ENCODE data around the gene CTNNA1.

CTNNA1 gene

DNA sequence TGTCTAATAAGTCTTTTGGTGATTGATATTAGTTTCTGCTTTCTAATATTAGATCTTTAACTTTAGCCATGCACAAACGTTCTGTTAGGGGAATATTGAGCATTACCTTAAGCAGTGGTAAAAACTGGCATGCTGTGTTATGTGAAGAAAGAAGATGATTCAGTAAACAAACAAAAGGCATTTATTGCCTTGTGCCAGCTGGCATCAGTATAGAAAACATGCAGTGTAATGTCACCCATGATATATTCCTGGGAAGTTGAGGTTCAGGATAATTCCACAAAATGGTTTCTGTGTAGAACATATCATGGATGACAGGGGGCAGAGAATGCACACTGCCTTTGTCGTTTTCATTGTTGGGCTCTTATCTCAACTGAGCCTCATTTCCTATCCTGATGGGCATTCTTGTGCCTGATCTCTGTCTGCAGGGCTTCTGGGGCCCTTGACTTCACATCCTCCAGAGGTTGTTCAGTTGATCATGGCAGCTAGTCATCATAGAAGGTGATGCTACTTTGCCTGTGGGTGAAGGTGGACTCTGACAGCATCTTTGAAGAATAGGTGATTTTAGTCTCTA is 97.7 kb downstream of the CTNNA1 start:
- no peak for DNase-seq (ENCODE audit: low read depth in 2 of 2)

DNA sequence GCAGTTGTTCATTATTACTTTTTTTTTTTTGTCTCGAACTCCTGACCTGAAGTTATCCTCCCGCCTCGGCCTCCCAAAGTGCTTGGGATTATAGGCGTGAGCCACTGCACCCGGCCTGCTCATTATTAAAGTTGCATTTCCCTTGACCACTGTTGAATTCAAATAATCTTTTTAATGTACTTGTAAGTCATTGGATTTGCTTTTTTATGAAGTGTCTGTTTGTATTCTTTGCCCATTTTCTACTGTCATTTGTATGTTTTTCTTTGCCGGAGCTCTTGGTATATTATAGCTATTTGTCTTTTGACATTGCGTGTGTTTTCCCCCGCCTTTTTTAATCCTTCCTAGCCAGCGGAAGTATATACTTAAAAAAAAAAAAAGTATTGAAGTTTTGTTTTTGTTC is 99.9 kb downstream of the CTNNA1 start:
- no peak for DNase-seq (ENCODE audit: low read depth in 2 of 2)

DNA sequence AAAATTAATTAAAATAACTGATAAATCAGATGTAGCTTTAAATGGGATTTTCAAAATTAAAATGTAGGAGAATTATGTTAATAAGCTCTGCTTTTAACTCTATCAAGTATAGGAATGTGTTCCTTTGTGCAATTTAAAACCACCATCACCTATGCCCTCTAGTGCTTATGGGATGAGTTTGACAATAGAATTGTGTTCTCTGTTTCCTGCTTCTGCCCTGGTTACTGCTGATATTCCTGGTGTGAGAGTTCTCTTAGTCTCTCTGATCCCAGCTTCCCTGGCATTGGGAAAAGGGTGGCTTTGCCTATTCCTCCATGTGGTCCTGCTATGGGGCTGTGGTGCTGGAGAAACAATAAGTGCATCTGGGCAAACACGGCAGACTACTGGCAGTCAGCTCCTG is 113.8 kb downstream of the CTNNA1 start:
- DNase-seq (ENCODE audit: low read depth in 2 of 2): no peak

DNA sequence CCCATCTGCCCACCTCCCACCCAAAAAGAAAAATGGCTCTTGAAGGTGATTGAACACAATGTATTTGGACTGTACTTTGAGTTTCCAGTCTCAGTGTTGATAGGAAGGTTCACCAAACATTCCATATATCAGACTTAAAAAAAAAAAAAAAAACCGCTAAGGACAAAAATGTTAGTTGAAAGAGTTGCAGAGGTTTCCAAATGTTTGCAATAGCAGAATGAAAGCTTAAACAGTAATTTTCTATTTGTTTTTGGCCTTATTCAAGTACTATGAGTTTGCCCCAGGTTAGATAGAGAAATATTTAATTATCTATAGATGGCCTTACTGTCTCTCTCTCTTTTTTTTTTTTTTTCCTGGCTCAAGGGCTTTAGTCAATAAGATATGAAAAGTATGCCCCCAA is 115.8 kb downstream of the CTNNA1 start:
- no peak for DNase-seq (ENCODE audit: low read depth in 2 of 2)

DNA sequence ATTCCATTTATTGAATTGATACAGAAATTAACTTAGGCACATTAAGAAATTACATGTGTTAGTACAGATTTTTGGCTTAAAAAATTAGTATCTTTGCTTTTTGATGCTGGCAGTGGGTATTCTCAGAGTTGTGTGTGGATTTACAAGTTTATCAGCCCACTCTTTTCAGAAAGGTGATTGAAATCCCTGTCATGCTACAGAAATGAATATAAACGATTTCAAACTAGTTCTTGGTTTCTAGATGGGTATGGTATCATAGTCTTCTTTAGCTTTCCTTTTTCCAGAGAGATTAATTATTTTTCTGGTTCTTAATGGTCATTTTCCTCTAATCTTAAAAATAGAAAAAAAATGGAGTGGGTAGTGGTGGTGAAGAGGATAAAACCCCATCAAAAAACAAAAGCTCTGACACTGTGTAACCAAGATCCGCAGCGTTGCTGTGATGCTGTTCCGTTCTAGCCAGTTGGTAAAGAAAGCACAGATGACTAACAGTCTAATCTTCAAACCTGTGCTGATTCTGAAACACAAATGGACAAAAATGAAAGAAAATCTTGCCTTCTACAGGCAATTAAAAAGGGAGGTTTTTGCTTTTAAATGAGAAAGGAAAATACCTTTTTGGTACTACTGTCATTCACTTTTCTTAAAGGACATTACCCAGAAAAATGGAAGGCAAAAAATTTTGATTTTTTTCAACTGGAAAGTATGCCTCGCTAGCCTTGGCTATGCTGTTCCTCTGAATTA is 116.7 kb downstream of the CTNNA1 start:
- DNase-seq (ENCODE audit: low read depth in 2 of 2): no peak

DNA sequence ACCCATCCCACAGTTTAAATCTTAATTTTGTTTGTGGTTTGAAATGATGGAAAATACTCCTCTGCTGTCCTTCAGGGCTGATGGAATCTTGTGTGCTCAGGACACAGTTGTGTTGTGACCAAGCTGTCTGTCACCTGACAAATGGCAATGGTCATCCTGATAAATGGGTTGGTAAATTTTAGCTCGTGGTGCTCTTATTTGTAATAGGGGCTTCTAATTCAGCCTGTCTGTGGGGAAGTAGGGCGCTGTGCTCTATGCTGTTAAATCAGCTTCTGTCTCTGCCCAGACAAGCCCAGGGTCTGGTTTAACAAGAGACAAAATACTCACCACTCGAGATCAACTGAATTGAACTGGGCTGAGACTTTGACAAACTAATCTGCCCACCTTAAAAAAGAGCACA is 117.4 kb downstream of the CTNNA1 start:
- no peak for DNase-seq (ENCODE audit: low read depth in 2 of 2)

DNA sequence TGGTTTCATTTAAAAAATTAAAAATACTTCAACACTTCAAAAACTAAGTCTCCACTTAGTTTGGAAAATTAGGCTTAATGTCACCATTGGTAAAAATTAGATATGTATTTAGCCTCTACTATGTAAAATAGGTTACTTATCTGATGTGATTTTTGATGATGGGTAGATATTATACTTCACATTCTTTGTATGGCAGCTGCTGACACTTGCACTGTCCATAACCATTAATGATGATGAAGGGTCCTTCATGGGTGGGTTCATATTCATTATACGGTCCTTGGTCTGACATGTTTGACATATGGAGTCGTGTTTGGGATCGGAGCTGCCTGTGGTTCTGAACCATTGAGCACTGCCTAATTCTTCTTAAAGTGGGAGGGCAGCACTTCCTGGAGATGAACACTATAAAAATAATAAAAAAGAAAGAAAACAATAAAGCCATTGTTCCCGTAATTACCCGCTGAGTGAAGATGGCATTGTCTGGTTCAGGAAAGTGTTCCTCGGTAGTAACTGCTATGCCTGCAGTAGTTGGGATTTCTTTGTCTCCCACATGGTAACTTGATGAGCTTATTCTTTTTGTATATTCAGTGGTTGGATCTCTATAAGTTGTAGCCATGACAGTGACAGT is 119.7 kb downstream of the CTNNA1 start:
- no peak for DNase-seq (ENCODE audit: low read depth in 2 of 2)

DNA sequence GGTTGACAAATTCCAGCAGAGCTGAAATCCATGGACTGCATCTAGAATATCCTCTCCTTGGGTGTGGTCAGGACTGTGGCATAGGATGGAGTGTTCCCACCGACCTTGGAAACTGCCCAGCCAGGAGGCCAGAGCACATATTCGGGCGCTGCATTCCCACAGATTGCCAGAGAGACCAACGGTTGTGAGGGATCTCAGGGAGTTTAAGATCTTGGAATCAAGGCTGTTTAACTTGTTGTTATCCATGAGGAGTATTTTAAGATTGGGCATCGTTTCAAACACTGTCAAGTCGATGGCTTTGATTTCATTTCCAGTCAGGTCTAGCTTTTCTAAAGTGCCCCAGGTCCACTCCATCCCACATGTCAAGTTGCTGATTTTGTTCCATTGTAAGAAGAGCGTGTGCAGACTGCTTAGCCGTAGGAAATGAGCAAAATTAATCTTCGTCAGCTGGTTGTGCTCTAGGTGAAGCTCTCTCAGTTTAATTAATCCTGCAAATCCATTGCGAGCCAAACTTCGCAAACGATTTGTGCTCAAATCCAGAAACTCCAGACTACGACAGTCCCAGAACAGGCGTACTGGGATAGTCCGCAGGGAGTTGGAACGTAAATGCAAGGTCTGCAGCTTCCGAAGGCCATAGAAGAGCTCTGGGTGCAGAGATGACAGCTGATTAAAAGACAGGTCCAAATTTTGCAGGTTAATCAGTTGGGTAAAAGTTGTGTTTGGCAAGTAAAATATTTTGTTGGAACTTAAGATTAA is 120.4 kb downstream of the CTNNA1 start:
- no peak for DNase-seq (ENCODE audit: low read depth in 2 of 2)

DNA sequence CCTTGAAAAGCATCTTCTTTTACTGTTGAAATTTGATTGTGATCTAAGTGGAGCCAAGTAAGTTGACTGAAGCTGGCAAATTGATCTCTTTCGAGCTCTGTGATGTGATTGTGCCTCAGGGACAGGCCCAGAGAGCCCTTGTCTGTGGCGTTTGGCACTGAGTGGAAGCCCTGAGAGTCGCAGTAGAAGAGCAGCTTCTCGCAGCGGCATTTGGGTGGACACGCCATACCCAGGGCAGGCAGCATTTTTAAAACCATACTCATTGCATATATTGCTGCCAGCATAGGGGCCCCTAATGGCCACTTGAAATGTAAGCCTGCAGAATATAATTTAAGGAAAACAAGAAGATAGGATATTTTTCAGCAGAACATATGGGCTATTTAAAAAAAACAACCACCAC is 121.0 kb downstream of the CTNNA1 start:
- DNase-seq (ENCODE audit: low read depth in 2 of 2): no peak

DNA sequence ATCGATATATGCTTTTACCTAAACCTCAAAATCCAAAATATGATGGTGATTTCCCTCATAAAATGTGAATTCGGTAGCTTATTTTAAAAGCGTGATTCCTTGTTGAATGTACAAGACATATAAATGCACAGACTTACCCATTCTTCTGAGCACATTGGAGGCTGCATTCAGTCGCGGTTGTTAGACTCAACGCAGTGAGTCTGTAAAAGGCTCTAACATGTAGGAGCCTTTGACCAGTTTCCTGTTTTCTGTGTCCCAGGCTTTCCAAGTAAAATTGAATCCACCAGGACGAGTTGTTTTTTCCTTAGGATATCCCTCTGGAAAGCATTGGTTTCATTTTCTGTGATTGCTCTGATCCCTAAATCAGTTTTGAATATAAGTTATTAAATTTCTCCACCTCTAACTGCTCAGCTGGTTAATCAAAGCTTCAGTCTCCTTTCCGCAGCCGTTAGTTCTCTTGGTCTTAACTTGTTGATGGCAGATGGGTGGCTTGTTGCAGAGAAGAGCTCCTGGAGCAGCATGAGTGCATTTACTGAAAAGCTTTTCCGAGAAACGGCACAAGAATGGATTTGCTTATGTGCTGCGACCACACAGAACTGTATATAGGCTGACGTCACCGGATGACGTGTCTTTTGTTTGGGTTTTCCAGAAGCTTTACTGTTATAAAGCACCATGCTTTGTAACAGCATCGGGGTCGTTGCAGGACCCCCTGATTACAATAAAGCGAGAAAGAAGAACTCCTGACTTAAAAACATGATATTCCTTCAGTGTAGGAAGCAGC is 121.7 kb downstream of the CTNNA1 start, which contains the start of gene LRRTM2:
TSS of gene LRRTM2 (minus strand) at position 565 of the 781 bp plus-strand sequence. CDS start at position 141, 424 bp downstream.
- DNase-seq (ENCODE audit: low read depth in 2 of 2): no peak

DNA sequence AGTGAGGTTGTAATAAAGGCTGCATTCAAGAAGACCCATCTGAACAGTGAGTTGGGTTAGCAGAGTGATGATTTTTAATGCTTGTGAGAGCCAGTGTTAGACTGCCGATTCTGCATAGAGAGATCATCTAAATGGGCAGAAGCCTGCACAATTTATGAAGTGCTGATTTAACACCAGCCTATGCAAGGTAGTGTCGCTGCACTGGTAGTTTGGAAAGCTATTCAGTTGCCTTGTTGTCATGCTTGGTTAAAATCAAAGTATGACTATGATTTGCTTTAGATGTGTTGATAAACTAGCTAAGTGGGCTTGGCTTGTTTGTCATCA is 122.3 kb downstream of the CTNNA1 start:
- no peak for DNase-seq (ENCODE audit: low read depth in 2 of 2)

DNA sequence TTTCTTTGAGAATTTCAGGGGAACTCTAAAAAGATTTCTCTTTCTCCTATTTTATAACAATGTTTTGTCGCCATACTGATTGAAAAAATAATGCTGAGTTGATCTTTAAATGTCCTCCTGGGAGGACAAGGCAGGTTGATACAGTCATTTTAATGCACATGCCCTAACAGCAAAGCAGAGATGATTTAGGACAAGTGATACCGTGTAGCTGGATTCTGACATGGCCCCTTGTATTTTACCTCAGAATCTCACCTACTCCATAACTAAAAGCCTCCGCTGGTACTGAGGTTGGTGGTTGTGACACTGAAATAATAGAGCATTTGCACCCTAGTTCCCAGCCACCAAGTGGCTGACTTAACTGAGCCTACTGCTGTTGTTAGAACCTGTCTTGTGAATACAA is 122.7 kb downstream of the CTNNA1 start:
- no peak for DNase-seq (ENCODE audit: low read depth in 2 of 2)

DNA sequence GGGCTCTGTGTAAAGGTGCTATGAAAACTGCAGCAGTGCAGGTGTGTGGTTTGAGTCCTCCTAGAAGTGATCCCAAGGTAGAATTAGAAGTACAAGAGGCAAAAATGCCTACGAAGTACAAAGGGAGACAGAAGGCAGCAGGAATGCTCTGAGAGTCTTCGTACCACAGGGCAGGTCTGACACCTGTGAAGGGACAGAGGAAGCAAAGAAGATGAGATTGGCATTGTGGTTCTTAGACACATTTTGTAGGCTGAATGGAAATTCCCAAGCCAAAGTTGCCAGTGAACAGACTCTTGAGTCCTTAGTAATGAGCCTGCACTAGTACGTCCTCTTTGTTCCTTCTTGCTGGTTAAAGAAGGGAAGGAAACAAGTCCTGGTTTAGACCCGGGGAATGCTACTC is 123.6 kb downstream of the CTNNA1 start:
- no peak for DNase-seq (ENCODE audit: low read depth in 2 of 2)

DNA sequence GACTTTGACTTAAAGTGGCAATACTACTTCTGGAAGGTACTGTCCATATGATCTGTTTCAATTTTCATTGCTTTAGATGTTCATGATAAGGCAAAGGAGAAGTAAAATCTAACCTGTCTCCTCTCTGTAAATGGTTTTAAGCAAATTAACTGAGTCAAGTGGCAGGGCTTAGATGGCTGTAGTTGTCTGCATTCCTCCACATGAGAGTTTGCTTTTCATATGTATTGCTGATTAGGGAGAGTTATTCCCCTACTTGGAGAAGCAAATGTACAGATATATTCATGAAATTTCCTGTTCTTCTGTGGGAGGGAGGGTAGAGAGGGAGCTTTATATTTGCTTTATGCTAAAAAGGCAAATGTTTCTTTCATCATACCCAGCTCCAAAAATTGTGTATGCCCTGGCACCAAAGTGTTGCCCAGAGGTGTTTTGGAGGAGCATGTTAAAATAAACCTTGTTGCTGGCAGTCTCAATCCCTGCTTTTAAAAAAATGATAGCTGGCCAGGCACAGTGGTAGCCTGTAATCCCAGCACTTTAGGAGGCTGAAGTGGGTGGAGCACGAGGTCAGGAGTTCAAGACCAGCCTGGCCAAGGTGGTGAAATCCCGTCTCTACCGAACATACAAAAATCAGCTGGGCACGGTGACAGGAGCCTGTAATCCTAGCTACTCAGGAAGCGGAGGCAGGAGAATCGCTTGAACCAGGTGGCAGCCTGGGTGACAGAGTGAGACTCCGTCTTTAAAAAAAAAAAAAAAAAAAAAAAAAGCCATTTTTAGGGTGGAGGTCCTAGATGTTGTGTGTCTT is 125.4 kb downstream of the CTNNA1 start:
- no peak for DNase-seq (ENCODE audit: low read depth in 2 of 2)

DNA sequence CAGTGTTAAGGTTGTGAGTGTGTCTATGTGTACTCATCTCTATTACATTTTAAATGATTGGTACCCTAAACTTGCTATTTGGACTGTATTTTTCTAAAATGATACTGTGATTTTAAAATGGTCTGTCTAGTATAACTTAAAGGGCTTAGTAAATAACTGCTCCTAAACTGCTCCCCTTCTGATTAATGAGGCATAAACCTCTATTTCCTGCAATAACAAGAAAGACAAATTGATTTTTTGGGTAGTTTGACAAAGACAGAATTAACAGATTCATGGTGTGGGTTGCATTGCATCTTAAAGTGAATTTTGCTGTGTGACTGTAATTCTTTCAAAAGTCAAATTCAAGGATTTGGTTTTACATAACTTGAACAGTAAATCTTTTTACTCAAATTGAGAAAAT is 130.0 kb downstream of the CTNNA1 start:
- DNase-seq (ENCODE audit: low read depth in 2 of 2): no peak

DNA sequence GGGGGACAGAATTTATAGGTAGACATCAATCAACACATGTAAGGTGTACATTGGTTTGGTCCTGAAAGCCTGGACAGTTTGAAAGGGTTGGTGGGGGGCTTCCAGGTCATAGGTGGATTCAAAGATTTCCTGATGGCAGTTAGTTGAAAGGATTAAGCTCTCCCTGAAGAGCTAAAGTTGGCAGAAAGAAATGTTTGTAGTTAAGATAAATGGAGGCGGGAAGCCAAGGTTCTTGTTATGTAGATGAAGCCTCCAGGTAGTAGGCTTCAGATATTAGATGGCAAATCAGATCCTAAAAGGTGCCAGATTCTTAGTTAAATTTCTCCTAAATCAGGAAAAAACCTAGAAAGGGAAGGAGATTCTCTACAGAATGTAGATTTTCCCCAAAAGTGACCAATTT is 130.9 kb downstream of the CTNNA1 start:
- no peak for DNase-seq (ENCODE audit: low read depth in 2 of 2)

DNA sequence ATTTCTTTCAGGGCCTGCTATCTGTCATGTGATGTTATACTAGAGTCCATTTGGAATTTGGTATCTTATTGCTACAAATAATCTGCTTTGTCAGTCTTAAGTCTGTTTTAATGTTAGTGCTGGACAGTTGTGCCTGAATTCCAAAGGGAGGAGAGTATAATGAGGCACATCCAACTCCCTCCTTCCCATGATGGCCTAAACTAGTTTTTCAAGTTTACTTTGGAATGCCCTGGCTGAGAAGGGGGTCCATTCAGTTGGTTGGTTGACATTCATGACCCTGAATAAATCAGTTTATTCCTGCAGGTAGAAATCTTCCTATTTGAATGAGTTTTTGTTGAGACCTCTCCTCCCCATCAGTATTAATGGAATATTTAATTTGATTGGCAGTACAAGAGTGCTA is 131.3 kb downstream of the CTNNA1 start:
- no peak for DNase-seq (ENCODE audit: low read depth in 2 of 2)

DNA sequence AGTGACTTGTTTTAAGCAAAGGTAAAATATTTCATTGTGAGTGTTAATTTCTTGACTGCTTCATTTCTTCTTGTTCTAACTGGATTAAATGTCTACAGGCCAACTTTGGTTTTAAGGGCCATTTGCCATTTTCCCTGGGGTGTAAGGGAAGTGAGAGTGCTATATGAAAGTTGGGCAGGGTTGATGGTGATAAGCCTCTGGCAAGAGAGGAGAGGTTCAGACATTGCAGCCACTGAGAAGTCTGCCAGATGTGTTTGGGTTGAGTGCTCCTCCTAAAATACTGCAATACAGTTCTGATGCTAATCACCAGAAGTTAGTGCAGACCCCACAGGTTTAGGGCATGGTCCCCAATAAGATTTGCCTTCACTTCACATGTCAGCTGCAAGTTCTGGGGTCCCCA is 136.8 kb downstream of the CTNNA1 start:
- no peak for DNase-seq (ENCODE audit: low read depth in 2 of 2)

DNA sequence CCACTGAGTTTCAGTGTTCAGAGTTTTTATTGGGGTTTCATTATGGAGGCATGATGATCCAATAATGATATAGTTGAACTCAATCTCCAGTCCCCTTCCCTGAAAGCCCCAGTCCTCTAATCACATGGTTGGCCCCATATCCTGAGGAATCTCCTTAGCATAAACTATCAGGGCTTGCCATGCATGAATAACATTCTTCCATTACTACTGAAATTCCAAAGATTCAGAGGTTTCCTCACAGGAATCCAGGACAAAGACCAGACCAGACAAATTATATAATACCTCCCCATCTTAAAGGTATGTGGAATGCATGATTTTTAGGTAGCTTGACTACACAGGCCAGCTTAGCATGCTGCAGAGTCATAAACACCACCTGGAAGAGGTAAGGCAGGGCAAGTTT is 137.4 kb downstream of the CTNNA1 start:
- DNase-seq (ENCODE audit: low read depth in 2 of 2): no peak

DNA sequence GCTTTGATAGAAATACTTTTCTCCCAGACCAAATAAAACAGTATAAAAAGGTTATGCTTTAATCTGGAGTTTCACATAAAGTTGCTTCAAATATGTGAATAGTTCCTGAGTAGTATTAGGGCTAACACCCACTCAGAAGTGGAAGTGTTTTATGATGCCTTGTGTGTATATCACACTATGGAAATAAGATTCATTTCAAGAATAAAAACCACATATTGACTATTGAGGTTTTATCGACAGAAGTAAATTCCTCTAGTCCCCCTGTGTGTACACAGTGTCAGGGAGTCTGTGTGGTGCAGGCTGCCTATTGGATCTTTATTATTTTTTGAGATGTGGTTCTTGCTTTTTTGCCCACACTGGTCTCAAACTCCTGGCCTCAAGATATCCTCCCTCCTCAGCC is 142.7 kb downstream of the CTNNA1 start:
- no peak for DNase-seq (ENCODE audit: low read depth in 2 of 2)

DNA sequence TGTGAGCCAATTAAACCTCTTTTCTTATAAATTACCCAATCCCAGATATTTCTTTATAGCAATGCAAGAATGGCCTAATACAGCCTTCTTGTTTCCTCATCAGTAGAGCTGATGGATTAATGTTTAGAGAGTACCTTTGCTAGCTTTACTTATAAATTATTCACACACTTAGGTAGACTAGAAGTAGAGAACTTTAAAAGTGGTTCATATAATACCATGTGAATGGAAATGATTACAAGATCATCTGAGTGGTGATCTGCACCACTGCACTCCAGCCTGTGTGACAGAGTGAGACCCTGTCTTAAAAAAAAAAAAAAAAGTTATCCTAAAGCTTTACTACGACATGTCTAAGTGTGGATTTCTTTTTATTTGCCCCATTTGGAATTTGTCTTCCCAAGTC is 145.1 kb downstream of the CTNNA1 start:
- DNase-seq (ENCODE audit: low read depth in 2 of 2): no peak

Measured in stimulated activated CD4-positive, alpha-beta T cell treated with anti-CD3 and anti-CD28 coated beads, Interleukin-1b, Interleukin-23, amount 100 ng/mL, for 4 hours (primary cell).